ENCODE results near the gene SSC5D. TPM values are rescaled to one million over a fixed set of nuclear protein-coding genes. Genes with fewer than 3 reads are reported as not detected.

SSC5D gene
- total and polyA plus RNA-seq, 9 of the 15 experiments (the other 6 are each of a cell fraction or from before 2014, with no cell fraction given): 0.04 to 0.71 (median 0.14) TPM; not detected in 2

DNA sequence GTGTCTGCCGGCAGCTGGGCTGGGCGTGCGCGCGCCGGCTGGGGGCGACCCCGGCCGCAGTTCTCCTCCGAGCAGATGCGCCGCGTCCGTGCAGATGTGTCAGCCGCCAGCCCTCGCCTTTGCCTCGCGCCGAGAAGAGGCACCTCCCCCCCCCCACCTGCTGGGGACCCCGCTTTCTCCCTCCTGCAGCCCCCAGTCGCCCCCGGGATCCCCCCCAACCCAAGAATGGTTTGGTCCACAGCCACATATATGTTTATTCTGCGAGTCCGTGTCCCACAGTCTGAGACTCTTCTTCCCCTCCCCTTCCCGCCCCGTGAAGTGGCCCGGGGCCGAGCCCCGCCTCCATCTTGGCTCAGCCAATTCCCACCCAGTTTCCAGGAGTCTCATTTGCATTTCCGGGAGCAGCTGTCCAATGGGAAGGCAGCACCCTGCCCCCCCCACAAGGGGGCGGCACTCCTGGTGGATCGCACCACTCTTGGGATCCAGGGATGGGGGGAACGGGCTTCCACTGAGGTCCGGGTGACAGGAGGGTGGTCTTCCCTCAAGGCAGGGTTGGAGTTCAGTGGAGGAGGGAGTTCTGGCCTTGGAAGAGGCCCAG is 35.4 kb upstream of the SSC5D start (continued):
- TF ChIP-seq, protein P1, sequence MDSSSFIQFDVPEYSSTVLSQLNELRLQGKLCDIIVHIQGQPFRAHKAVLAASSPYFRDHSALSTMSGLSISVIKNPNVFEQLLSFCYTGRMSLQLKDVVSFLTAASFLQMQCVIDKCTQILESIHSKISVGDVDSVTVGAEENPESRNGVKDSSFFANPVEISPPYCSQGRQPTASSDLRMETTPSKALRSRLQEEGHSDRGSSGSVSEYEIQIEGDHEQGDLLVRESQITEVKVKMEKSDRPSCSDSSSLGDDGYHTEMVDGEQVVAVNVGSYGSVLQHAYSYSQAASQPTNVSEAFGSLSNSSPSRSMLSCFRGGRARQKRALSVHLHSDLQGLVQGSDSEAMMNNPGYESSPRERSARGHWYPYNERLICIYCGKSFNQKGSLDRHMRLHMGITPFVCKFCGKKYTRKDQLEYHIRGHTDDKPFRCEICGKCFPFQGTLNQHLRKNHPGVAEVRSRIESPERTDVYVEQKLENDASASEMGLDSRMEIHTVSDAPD (CRISPR knock-in tag; IDR thresholded peaks at IDR 0.05): no peak
- no peak for TF ChIP-seq NBN (IDR thresholded peaks at IDR 0.05; ENCODE audit: low read depth)
- no peak for TF ChIP-seq HLTF (IDR thresholded peaks at IDR 0.05)
- no peak for TF ChIP-seq NR2F6 (CRISPR knock-in tag; IDR thresholded peaks at IDR 0.05)
- no peak for TF ChIP-seq TARDBP (IDR thresholded peaks at IDR 0.05)
- no peak for TF ChIP-seq ZNF589 (CRISPR knock-in tag; IDR thresholded peaks at IDR 0.05; ENCODE audit: low read depth)
- no peak for TF ChIP-seq ZFP30 (CRISPR knock-in tag; IDR thresholded peaks at IDR 0.05; ENCODE audit: borderline replicate concordance)
- TF ChIP-seq, protein P2, sequence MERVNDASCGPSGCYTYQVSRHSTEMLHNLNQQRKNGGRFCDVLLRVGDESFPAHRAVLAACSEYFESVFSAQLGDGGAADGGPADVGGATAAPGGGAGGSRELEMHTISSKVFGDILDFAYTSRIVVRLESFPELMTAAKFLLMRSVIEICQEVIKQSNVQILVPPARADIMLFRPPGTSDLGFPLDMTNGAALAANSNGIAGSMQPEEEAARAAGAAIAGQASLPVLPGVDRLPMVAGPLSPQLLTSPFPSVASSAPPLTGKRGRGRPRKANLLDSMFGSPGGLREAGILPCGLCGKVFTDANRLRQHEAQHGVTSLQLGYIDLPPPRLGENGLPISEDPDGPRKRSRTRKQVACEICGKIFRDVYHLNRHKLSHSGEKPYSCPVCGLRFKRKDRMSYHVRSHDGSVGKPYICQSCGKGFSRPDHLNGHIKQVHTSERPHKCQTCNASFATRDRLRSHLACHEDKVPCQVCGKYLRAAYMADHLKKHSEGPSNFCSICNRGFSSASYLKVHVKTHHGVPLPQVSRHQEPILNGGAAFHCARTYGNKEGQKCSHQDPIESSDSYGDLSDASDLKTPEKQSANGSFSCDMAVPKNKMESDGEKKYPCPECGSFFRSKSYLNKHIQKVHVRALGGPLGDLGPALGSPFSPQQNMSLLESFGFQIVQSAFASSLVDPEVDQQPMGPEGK (CRISPR knock-in tag; IDR thresholded peaks at IDR 0.05; ENCODE audit: borderline replicate concordance): no peak
- TF ChIP-seq HNRNPK (IDR thresholded peaks at IDR 0.05; ENCODE audit: low read depth, low read length, poor library complexity, severe bottlenecking): no peak
- TF ChIP-seq STAG1 (CRISPR knock-in tag; IDR thresholded peaks at IDR 0.05; ENCODE audit: borderline replicate concordance): no peak
- TF ChIP-seq, protein P3, sequence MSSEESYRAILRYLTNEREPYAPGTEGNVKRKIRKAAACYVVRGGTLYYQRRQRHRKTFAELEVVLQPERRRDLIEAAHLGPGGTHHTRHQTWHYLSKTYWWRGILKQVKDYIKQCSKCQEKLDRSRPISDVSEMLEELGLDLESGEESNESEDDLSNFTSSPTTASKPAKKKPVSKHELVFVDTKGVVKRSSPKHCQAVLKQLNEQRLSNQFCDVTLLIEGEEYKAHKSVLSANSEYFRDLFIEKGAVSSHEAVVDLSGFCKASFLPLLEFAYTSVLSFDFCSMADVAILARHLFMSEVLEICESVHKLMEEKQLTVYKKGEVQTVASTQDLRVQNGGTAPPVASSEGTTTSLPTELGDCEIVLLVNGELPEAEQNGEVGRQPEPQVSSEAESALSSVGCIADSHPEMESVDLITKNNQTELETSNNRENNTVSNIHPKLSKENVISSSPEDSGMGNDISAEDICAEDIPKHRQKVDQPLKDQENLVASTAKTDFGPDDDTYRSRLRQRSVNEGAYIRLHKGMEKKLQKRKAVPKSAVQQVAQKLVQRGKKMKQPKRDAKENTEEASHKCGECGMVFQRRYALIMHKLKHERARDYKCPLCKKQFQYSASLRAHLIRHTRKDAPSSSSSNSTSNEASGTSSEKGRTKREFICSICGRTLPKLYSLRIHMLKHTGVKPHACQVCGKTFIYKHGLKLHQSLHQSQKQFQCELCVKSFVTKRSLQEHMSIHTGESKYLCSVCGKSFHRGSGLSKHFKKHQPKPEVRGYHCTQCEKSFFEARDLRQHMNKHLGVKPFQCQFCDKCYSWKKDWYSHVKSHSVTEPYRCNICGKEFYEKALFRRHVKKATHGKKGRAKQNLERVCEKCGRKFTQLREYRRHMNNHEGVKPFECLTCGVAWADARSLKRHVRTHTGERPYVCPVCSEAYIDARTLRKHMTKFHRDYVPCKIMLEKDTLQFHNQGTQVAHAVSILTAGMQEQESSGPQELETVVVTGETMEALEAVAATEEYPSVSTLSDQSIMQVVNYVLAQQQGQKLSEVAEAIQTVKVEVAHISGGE (CRISPR knock-in tag; IDR thresholded peaks at IDR 0.05): no peak
- no peak for TF ChIP-seq ZNF174 (CRISPR knock-in tag; IDR thresholded peaks at IDR 0.05)
- no peak for TF ChIP-seq ZNF445 (CRISPR knock-in tag; IDR thresholded peaks at IDR 0.05; ENCODE audit: low read depth)
- TF ChIP-seq, protein P4, sequence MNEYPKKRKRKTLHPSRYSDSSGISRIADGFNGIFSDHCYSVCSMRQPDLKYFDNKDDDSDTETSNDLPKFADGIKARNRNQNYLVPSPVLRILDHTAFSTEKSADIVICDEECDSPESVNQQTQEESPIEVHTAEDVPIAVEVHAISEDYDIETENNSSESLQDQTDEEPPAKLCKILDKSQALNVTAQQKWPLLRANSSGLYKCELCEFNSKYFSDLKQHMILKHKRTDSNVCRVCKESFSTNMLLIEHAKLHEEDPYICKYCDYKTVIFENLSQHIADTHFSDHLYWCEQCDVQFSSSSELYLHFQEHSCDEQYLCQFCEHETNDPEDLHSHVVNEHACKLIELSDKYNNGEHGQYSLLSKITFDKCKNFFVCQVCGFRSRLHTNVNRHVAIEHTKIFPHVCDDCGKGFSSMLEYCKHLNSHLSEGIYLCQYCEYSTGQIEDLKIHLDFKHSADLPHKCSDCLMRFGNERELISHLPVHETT (CRISPR knock-in tag; conservative IDR thresholded peaks at IDR 0.05 in 1 of 2, IDR thresholded peaks at IDR 0.05 in 1 of 2): no peak
- no peak for TF ChIP-seq E2F3 (CRISPR knock-in tag; IDR thresholded peaks at IDR 0.05)
- TF ChIP-seq, protein P5, sequence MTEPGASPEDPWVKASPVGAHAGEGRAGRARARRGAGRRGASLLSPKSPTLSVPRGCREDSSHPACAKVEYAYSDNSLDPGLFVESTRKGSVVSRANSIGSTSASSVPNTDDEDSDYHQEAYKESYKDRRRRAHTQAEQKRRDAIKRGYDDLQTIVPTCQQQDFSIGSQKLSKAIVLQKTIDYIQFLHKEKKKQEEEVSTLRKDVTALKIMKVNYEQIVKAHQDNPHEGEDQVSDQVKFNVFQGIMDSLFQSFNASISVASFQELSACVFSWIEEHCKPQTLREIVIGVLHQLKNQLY (CRISPR knock-in tag; conservative IDR thresholded peaks at IDR 0.05): no peak
- TF ChIP-seq ZNF79 (CRISPR knock-in tag; IDR thresholded peaks at IDR 0.05; ENCODE audit: low read depth): no peak
- 0 out of 2 replicates have a peak, but pooled peaks have one; percentile 63 for TF ChIP-seq LCOR (CRISPR knock-in tag; IDR thresholded peaks at IDR 0.05)
